Stimulated activated CD4-positive, alpha-beta T cell treated with anti-CD3 and anti-CD28 coated beads, Interleukin-15, amount 100 ng/mL, for 48 hours (primary cell): Measurements from ENCODE around the gene GPR15LG.
"Not testable (repeated sequence)": the region's sequence is repeated elsewhere in the genome, so short reads cannot be mapped to it uniquely, and the experiment has no call there.

Experiments used
- DNase-seq, 2 donors: peaks; one replicate each; pipeline ENCODE4 v3.0.0-alpha.2; 2020; ENCODE audit warnings: low read depth in 2 of 2

GPR15LG gene

GRCh38 chr10:84173501-84173929, at the start of gene GPR15LG:
Gene GPR15LG, plus strand, starts transcription at chr10:84173801. Its CDS starts 51 bp downstream, at chr10:84173852.
- no peak for DNase-seq

- DNase-seq, result not testable (repeated sequence)
These were observed 47.5 kb upstream of the GPR15LG start for GRCh38 chr10:84125910-84126784.

- no peak for DNase-seq
These were observed 46.8 kb upstream of the GPR15LG start for GRCh38 chr10:84126785-84127167.

DNA sequence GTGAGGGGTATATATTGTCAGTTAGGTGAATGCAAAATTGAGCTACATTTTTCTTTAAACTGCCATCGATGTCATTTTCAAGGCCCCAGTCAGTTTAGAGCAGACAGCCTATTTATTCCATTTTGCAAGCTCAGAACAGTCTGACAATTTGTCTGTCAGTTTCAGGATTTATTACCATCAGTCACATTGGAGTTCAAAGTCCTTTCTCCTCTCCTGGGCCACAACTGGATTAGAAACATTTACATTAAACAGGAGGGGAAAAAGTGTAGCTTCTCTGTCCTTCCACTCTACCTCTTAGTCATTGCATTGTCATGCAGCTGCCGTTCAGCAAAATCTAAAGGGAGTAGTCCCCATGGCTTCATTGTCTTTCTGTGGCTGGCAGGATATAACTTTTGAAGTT, 37.8 kb upstream of the GPR15LG start:
- DNase-seq, result no peak

DNA sequence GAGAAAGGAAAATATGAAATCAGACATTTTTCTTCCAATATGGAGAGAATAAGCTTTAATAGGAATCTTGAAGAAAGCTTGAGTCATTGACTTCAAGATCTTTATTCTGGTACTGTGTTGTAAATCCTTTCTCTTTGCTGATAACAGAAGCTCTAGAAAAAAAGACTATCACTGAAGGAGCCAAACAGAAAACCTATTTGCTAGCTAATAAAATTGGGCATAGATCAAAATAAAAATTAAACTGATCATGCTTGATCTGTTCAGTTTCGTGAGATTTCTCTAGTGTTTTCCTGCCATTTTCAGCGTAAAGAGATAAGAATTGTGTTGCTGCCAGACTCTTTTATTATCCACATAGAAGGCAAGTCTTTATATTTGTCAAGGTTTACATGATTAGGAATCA, 35.8 kb upstream of the GPR15LG start:
- DNase-seq, result no peak

DNA sequence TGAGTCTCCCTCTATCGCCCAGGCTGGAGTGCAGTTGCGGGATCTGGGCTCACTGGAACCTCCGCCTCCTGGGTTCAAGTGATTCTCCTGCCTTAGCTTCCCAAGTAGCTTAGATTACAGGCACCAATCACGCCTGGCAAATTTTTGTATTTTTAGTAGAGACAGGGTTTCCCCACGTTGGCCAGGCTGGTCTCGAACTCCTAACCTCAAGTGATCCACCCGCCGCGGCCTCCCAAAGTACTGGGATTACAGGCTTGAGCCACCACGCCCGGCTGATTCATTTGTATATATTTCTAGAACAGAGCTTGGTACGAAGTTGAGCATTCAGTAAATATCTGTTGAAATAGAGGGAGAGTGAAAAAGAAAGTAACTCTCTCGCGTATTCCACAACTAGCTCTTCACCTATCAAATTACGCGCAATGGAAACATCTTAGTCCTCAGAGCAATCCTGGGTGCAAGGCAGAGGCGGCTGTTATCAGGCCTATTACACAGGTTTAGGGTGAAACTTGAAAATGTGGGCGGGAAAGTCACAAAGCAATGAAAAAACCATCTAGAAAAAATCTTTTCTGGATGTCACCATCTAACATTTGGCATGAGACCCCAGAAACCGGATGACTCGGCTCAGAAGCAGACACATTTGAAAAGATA, 35.0 kb upstream of the GPR15LG start:
- DNase-seq, result peak; percentile 47 to 52

DNA sequence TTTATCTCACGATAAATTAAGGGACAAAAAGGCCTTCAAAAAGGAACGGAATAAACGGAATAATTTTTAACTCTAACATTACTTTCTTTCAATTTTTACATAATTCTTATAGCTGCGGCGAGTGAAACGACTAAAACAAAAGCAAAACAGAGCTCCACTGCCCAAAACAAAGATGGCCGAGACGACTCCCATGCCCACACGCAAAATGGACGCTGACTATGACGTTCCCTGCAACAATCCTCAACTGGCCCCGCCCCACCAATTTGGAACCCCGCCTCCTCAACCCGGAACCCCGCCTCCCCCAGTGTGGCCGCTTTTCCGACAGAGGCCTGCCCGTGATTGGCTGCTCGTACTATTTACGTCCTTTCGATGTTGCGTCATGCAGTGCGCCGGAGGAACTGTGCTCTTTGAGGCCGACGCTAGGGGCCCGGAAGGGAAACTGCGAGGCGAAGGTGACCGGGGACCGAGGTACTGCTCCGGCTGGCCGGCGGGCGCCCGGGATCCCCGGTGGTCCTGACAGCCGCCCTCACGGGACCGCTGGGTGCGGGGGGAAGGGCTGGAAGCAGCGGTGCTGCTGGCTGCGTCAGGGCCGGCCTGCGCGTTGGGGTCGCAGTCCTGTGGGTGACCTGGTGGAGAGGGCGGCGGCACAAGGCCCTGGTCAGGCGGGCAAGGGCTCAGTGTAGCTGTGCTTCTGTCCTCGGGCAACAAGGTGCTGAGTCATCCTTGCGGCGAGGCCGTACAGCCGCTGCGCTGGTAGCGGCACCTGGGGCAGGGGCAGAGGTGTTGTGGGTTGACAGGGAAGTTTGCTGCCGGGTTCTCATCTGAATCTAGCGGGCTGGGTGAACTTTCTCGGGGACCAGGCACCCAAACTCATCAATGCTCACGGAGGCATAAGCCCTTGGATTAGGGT, 34.2 kb upstream of the GPR15LG start, which contains the start of gene GHITM:
Gene GHITM (plus strand): TSS at position 384 of the 910 bp plus-strand sequence. CDS start 1,992 bp downstream, outside the sequence.
- peak; percentile 98 to 99 for DNase-seq

- DNase-seq, result no peak
These were observed 33.6 kb upstream of the GPR15LG start for GRCh38 chr10:84140036-84140379.

- DNase-seq, result no peak
These were observed 26.3 kb upstream of the GPR15LG start for GRCh38 chr10:84147347-84147746.

- not testable (repeated sequence) for DNase-seq
These were observed 25.5 kb upstream of the GPR15LG start for GRCh38 chr10:84148006-84148597.

DNA sequence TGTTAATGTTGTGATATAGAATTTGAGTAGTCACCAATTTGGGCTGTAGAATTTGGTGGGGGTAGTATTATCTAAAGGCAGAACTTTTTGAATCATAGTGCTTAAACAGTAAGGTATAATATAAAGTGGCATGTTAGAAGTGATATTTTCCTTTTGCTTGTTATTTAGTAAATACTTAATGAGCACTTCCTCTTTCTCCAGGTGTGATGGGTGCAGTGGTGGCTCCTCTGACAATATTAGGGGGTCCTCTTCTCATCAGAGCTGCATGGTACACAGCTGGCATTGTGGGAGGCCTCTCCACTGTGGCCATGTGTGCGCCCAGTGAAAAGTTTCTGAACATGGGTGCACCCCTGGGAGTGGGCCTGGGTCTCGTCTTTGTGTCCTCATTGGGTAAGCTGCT, 23.7 kb upstream of the GPR15LG start:
- DNase-seq, result no peak

- no peak for DNase-seq
These were observed 20.8 kb upstream of the GPR15LG start for GRCh38 chr10:84152769-84153168.

GRCh38 chr10:84155521-84155920, 18.1 kb upstream of the GPR15LG start:
- no peak for DNase-seq

DNA sequence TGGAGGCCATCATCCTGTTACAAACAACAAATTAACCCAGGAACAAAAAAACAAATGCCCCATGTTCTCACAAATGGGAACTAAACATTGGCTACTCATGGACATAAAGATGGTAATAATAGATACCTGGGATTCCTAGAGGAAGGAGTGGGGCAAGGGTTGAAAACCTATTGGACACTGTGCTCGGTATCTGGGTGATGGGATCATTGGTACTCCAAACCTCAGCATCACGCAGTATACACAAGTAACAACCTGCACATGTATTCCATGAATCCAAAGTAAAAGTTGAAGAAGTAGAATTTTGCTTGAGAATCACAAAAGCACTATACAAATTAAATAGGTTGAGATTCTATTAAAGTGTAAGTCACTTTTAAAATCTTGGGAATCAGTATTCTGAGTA, 17.6 kb upstream of the GPR15LG start:
- no peak for DNase-seq

- peak; percentile 21 to 47 for DNase-seq
These were observed 16.8 kb upstream of the GPR15LG start for GRCh38 chr10:84156768-84157167.

DNA sequence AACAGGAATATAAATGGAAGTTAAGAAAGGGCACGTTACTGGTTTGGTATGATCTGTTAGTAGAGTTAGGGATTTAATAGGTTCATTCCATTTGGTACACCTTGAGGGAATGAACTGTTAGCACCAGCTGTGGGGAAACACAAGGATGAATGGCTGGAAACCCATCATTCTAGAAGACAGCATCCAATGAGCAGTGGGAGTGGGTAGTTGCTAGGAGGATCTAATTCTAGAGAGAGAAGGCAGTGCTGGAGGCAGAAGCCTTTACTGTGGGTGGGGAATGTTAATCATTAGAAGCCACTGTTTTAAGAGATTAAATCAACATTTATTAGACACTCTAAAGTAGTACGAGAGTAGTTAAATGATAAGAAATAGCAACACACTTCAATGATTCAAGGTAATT, 15.5 kb upstream of the GPR15LG start:
- no peak for DNase-seq

- DNase-seq, result no peak
These were observed 15.1 kb upstream of the GPR15LG start for GRCh38 chr10:84158550-84158949.

- DNase-seq, result no peak
These were observed 14.4 kb upstream of the GPR15LG start for GRCh38 chr10:84159076-84159685.

GRCh38 chr10:84160663-84161362, 12.8 kb upstream of the GPR15LG start:
- DNase-seq, result no peak

DNA sequence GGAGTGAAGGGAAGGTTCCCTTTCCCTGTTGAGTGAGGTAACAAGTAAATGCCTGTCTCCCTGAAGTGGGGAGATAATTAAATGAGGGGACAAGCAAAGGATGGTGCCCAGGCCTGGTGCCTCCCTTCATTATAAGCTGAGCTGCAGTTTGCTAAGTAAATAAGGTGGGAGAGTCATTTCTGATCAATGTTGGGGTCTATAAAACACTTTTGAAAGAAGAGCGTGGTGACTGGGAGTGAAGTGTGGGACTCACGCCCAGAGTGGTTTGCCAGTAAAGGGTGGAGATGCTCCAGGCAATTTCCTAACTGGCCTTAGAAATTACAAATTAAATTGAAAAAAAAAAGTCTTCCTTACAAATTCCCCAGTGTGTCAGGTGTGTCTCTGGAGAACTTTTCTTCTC, 9.6 kb upstream of the GPR15LG start:
- no peak for DNase-seq

GRCh38 chr10:84164442-84164841, 9.2 kb upstream of the GPR15LG start:
- DNase-seq, result no peak
